ENCODE data around the gene GALNT17.

DNA sequence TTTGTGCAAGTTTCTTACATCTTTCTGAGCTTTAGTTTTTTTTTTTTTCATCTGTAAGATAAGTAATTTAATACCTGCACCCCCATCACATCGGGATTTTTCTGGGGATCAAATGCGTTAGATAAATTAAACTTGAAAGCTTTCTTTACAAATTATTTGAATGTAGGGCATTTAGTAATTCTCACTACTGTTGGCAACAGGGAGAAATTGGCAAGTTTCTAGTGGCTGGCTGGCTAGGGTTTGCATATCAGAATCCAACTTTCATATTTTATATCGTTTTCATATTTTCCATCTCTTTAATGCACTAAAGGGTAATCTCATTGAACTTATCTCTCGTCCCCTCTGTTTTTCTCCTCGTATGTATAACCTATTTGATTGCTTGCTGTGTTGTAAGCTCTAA, 412.9 kb downstream of the GALNT17 start:
- TF ChIP-seq, protein P1, sequence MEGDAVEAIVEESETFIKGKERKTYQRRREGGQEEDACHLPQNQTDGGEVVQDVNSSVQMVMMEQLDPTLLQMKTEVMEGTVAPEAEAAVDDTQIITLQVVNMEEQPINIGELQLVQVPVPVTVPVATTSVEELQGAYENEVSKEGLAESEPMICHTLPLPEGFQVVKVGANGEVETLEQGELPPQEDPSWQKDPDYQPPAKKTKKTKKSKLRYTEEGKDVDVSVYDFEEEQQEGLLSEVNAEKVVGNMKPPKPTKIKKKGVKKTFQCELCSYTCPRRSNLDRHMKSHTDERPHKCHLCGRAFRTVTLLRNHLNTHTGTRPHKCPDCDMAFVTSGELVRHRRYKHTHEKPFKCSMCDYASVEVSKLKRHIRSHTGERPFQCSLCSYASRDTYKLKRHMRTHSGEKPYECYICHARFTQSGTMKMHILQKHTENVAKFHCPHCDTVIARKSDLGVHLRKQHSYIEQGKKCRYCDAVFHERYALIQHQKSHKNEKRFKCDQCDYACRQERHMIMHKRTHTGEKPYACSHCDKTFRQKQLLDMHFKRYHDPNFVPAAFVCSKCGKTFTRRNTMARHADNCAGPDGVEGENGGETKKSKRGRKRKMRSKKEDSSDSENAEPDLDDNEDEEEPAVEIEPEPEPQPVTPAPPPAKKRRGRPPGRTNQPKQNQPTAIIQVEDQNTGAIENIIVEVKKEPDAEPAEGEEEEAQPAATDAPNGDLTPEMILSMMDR (IDR thresholded peaks at IDR 0.05), result no peak
- TF ChIP-seq POLR2A (IDR thresholded peaks at IDR 0.05), result no peak
